ENCODE data around the gene MAST2.

DNA sequence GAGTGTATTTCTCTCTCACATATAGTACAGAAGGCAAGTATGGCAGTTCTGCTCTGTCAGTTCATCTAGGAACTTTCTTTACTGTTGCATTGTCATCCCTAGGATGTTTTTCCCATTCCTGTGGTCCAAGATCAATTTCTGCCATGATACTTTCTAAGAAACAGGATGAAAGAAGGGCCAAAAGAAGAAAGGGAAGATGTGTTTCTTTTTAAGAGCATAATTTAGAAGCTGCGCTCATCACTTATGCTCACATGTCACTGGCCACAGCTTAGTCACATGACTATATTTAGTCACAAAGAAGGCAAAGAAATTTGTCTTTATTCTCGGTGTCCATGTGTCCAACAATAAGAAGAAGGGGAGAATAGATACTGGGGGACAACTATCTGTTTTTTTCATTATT lies 7.0 kb upstream of the MAST2 start:
- TF ChIP-seq SUZ12 (IDR thresholded peaks at IDR 0.05; ENCODE audit: extremely low read depth, insufficient read depth, insufficient read length), result no peak
- no peak for TF ChIP-seq YY1 (IDR thresholded peaks at IDR 0.05; ENCODE audit: insufficient read depth, insufficient read length)
- TF ChIP-seq ZNF274 (IDR thresholded peaks at IDR 0.05; ENCODE audit: low read depth, low read length), result no peak

Data from NT2/D1 (cell line).